Esophagus (tissue), 2 donors: ENCODE measurements around the gene PAQR9. TPM values are rescaled to one million over a fixed set of nuclear protein-coding genes. Genes with fewer than 3 reads are reported as not detected.

Experiments used
- H3K27ac ChIP-seq, 2 donors: one replicate each; pipeline ENCODE4 v1.5.1; 2013; ENCODE audit warnings: low read depth in 2 of 2, mild to moderate bottlenecking in 2 of 2, inconsistent platforms in 1 of 2, low read length in 1 of 2, moderate library complexity in 1 of 2
- H3K27me3 ChIP-seq, 2 donors: one replicate each; pipeline ENCODE4 v1.6.1; 2013; ENCODE audit warnings: low read length in 2 of 2, control low read depth in 1 of 2, mild to moderate bottlenecking in 1 of 2; ENCODE audit not compliant: insufficient read depth in 2 of 2, control insufficient read depth in 1 of 2
- H3K36me3 ChIP-seq, 2 donors: one replicate each; pipeline ENCODE4 v1.6.1; 2013; ENCODE audit warnings: low read length in 1 of 2; ENCODE audit not compliant: control insufficient read depth in 2 of 2, insufficient read depth in 2 of 2
- H3K4me1 ChIP-seq, 2 donors: one replicate each; pipeline ENCODE4 v1.6.1; 2013; ENCODE audit warnings: low read length in 1 of 2; ENCODE audit not compliant: control insufficient read depth in 2 of 2, insufficient read depth in 2 of 2
- H3K4me3 ChIP-seq, 2 donors: one replicate each; pipeline ENCODE4 v1.5.1; 2013; ENCODE audit warnings: low read length in 2 of 2, mild to moderate bottlenecking in 2 of 2, low read depth in 1 of 2, moderate library complexity in 1 of 2
- H3K9me3 ChIP-seq, 2 donors: one replicate each; pipeline ENCODE4 v1.6.1; 2013; ENCODE audit warnings: mild to moderate bottlenecking in 2 of 2, low read depth in 1 of 2, low read length in 1 of 2, moderate library complexity in 1 of 2; ENCODE audit not compliant: control insufficient read depth in 2 of 2, insufficient read depth in 1 of 2
- WGBS, 2 donors: extraction: QIAGEN DNeasy Blood & Tissue Kit; methylation state at CpG; one replicate each; pipeline ENCODE4 v1.1.7; 2013; 5-methylcytosine and 5-hydroxymethylcytosine counted together
- polyA plus RNA-seq, 2 donors: library from polyadenylated mRNA; stranded (reverse); fragments of 200-250 nt; gene quantifications; one replicate each; pipeline ENCODE4 v1.2.3, GENCODE V29; 2013
- donor health status: healthy with polysubstance abuse.
- donor health status: Bipolar disorder and iron deficiency.

The PAQR9 gene
- polyA plus RNA-seq, 2 donors, result not detected

DNA sequence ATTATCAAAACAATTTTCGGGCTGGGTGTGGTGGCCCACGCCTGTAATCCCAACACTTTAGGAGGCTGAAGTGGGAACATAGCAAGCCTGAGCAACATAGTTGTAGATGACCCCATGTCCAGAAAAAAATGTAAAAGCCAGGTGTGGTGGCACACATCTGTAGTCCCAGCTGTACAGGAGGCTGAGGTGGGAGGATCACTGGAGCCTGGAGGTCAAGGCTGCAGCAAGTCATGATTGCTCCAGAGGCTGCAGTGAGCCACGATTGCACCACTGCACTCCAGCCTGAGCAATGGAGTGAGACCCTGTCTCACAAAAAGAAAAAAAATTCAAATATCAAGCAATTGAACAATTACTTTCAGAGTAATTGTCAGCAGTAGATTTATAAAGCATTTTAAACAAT, 8.0 kb upstream of the PAQR9 start:
- Histone ChIP-seq H3K27me3 (no peaks in the 10 kb centered on the region), H3K36me3 (no peaks in the 10 kb centered on the region), H3K4me3 (no peak overlapping the region), H3K27ac (no peak overlapping the region), H3K9me3 (peaks cover 0 to 2% of the 10 kb centered on the region in 2 donors), H3K4me1 (no peaks in the 10 kb centered on the region)
- WGBS, 2 donors, result 78 to 81% methylated on average over 3 of the region's 3 CpGs

- H3K4me1 ChIP-seq, result peaks cover 3 to 7% of the 10 kb centered on the region in 2 donors
- no peaks in the 10 kb centered on the region for H3K36me3 ChIP-seq
- peaks cover 0 to 13% of the 10 kb centered on the region in 2 donors for H3K27me3 ChIP-seq
- H3K9me3 ChIP-seq, result peaks cover 0 to 2% of the 10 kb centered on the region in 2 donors
- H3K4me3 ChIP-seq, result no peak overlapping the region
- 83 to 87% methylated on average over 4 of the region's 4 CpGs for WGBS, 2 donors
- H3K27ac ChIP-seq, result no peak overlapping the region
These were observed 5.0 kb upstream of the PAQR9 start for GRCh38 chr3:142968319-142969025.

DNA sequence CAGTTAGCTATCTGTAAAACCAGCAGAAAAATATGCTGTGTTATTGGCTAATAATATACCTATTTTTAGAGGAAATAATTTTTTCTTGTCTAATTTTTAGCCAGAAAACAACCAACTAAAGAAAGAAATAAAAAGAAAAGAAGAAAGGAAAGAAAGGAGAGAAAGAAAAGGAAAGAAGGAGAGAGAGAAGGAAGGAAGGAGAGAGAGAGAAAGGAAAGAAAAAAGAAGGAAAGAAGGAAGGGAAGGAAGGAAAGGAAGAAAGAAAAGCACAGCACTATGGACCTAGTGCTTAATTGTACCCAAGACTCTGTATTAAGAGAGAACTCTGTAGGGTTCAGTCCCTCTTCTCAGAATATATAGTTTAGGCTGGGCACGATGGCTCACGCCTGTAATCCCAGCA, 3.3 kb upstream of the PAQR9 start:
- Histone ChIP-seq H3K27ac (no peak overlapping the region), H3K9me3 (peaks cover 0 to 9% of the 10 kb centered on the region in 2 donors), H3K4me1 (peaks cover 8 to 13% of the 10 kb centered on the region in 2 donors), H3K27me3 (peaks cover 11 to 20% of the 10 kb centered on the region in 2 donors), H3K36me3 (no peaks in the 10 kb centered on the region), H3K4me3 (no peak overlapping the region)
- 91 to 93% methylated on average over 2 of the region's 2 CpGs for WGBS, 2 donors

DNA sequence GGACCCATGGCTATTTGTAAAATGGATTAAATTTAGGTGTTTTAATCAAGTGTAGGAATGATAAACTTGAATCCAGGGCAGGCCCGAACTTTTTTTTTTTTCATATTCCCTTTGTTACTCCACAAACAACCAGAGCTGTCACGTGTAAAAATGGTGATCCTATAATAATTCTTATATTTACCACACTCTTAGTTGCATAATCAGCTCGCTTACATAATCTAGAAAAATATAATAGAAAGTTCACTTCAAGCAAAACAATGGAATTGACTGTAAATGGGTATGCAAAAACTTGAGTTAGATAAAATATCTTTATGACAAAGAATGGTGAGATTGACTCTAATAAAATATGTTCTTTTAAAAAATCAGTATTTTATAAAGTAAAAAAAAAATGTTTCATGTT, 2.1 kb upstream of the PAQR9 start:
- no peaks in the 10 kb centered on the region for H3K36me3 ChIP-seq
- H3K4me1 ChIP-seq, result peaks cover 8 to 13% of the 10 kb centered on the region in 2 donors
- WGBS, 2 donors, result 75 to 86% methylated on average over 3 of the region's 3 CpGs
- no peak overlapping the region for H3K4me3 ChIP-seq
- H3K27ac ChIP-seq, result no peak overlapping the region
- peaks cover 0 to 9% of the 10 kb centered on the region in 2 donors for H3K9me3 ChIP-seq
- H3K27me3 ChIP-seq, result peaks cover 11 to 20% of the 10 kb centered on the region in 2 donors

- peaks cover 8 to 13% of the 10 kb centered on the region in 2 donors for H3K4me1 ChIP-seq
- H3K27me3 ChIP-seq, result peaks cover 11 to 20% of the 10 kb centered on the region in 2 donors
- no peaks in the 10 kb centered on the region for H3K36me3 ChIP-seq
- peaks cover 0 to 7% of the 10 kb centered on the region in 2 donors for H3K9me3 ChIP-seq
- WGBS, 2 donors, result 1% methylated on average over 23 to 35 of the region's 35 CpGs
- peak overlapping the region in 1 of 2 donors; percentile 62 for H3K4me3 ChIP-seq
- H3K27ac ChIP-seq, result no peak overlapping the region
These were observed 299 bp downstream of the PAQR9 start for GRCh38 chr3:142963234-142963515.

DNA sequence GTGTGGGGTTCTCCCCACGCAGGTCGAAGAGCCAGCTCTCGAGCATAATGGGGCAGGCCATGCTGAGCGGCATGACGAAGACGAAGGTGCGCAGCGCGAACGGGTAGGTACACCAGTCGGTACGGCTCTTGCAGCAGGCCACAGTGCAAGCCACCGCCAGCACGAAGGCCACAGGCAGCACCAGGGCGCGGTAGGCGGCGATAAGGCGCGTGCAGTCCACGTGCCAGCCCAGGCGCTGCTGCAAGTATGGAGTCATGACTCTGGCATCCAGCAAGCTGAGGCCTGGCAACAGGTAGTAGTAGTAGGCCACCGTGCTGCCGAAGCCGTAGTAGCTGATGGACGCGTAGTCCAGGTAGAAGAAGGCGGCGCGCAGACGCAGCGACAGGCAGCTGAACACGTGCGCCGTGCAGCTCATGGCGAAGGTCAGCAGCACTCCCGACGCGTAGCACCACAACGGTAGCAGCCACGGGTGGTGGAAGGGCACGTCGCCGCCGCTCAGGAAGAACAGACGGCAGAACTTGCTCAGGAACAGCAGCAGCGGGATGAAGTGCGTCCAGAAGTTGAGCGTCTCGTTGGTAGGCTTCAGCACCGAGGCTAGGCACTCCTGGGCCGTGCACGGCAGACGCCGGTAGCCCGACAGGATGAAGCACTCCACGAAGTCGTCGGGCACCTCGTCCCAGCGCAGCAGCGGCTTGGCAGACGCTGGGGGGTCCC, 797 bp downstream of the PAQR9 start:
- H3K27ac ChIP-seq, result no peak overlapping the region
- H3K9me3 ChIP-seq, result peaks cover 0 to 7% of the 10 kb centered on the region in 2 donors
- peaks cover 11 to 20% of the 10 kb centered on the region in 2 donors for H3K27me3 ChIP-seq
- 60 to 63% methylated on average over 61 to 63 of the region's 63 CpGs for WGBS, 2 donors
- no peaks in the 10 kb centered on the region for H3K36me3 ChIP-seq
- peak overlapping the region in 1 of 2 donors; percentile 62 for H3K4me3 ChIP-seq
- peaks cover 8 to 13% of the 10 kb centered on the region in 2 donors for H3K4me1 ChIP-seq

DNA sequence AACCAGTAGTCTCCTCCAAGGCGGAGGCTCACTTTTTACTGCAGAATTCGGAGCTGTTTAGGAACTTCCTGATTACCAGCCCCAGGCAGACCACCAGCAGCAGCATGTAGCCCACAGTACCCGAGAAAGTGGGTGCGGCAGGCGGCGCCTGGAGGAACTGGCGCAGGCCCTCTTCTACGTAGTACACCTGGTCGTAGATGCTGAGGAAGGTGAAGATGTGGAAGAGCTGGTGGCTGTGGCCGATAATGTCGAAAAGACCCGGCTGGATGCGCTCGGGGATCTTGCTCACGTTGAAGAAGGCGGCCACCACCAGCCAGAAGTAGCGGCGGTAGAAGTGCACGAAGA, 1.3 kb downstream of the PAQR9 start:
- no peak overlapping the region for H3K27ac ChIP-seq
- no peak overlapping the region for H3K4me3 ChIP-seq
- WGBS, 2 donors, result 96 to 97% methylated on average over 19 of the region's 19 CpGs
- peaks cover 8 to 13% of the 10 kb centered on the region in 2 donors for H3K4me1 ChIP-seq
- H3K36me3 ChIP-seq, result no peaks in the 10 kb centered on the region
- H3K27me3 ChIP-seq, result peaks cover 11 to 20% of the 10 kb centered on the region in 2 donors
- peaks cover 0 to 7% of the 10 kb centered on the region in 2 donors for H3K9me3 ChIP-seq

DNA sequence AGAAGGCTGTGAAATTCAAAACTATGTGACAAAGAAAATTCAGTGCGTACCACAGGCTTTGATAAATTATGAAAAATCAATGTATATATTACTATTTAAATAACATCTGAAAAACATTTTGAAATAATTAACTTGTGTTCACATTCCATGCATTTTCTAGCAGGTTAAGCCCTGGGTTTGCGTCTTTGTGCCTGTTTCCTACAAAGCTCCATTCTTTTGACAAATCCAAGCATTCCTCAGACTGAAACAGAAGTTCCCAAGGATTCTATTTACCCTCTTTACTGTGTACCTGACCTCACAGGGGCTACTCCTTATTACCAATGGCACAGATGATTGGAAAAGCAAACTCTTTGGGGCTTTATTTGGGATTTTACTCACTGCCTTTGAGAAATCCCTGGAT, 1.9 kb downstream of the PAQR9 start:
- Histone ChIP-seq H3K36me3 (no peaks in the 10 kb centered on the region), H3K9me3 (peaks cover 0 to 7% of the 10 kb centered on the region in 2 donors), H3K4me1 (peaks cover 8 to 13% of the 10 kb centered on the region in 2 donors), H3K27ac (no peak overlapping the region), H3K4me3 (no peak overlapping the region), H3K27me3 (peaks cover 11 to 20% of the 10 kb centered on the region in 2 donors)
- 84% methylated on average over 2 of the region's 2 CpGs for WGBS, 2 donors

DNA sequence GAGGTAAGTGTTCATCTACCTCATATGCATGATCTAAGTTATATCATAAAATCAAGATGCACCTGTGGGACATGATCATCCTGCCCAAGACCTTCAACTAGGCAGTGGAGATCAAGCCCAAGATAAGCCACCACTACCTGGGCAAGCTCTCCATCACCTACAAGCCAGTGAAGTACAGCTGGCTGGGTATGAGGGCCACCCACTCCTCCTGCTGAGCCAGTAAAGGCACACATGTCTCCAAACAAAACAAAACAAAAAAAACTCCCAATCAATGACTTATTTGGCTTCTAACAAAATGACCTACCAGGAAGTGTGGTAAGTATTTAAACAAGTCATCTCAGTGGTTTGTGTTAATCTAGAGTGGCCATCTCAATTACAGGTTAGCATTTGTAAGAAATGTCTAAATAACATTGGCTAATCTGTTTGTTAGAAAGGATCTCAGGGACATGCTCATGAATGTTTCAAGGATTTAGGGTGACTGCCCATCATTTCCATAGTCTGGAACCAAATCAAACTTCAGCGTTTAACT, 3.1 kb downstream of the PAQR9 start:
- peaks cover 0 to 7% of the 10 kb centered on the region in 2 donors for H3K9me3 ChIP-seq
- WGBS, 2 donors, result 84 to 88% methylated on average over 1 of the region's 1 CpG
- peaks cover 11 to 20% of the 10 kb centered on the region in 2 donors for H3K27me3 ChIP-seq
- no peaks in the 10 kb centered on the region for H3K36me3 ChIP-seq
- no peak overlapping the region for H3K4me3 ChIP-seq
- H3K27ac ChIP-seq, result no peak overlapping the region
- peaks cover 8 to 13% of the 10 kb centered on the region in 2 donors for H3K4me1 ChIP-seq
